ENCODE measurements around the gene FZR1.

The FZR1 gene

GRCh38 chr19:3479834-3480215 is 26.3 kb upstream of the FZR1 start:
- no peak overlapping the region for H3K4me3 ChIP-seq (ENCODE audit: insufficient read depth, low read length, poor library complexity, severe bottlenecking)
- H3K79me2 ChIP-seq (ENCODE audit: insufficient read depth, low read length), result no peaks in the 10 kb centered on the region
- no peaks in the 10 kb centered on the region for H4K20me1 ChIP-seq (ENCODE audit: low read depth, low read length)
- H3K36me3 ChIP-seq (ENCODE audit: low read length), result no peaks in the 10 kb centered on the region
- H2AFZ ChIP-seq (ENCODE audit: low read depth, low read length, severe bottlenecking), result no peak overlapping the region
- TF ChIP-seq CTCF (IDR thresholded peaks at IDR 0.05; ENCODE audit: insufficient read depth, low read length, poor library complexity, severe bottlenecking) (no peak), EZH2phosphoT487 (conservative IDR thresholded peaks at IDR 0.05; ENCODE audit: low read length) (no peak)
- peaks cover 12% of the 10 kb centered on the region for H3F3A ChIP-seq (ENCODE audit: insufficient read depth)
- H3K9ac ChIP-seq (ENCODE audit: low read length), result no peak overlapping the region
- H3K27me3 ChIP-seq (ENCODE audit: low read length), result no peaks in the 10 kb centered on the region
- no peaks in the 10 kb centered on the region for H3K9me3 ChIP-seq (ENCODE audit: insufficient read depth, low read length)
- H3K4me2 ChIP-seq (ENCODE audit: low read depth, low read length, poor library complexity, severe bottlenecking), result no peak overlapping the region
- H3K9me2 ChIP-seq (replicated peaks; ENCODE audit: insufficient read depth, low read length), result no peaks in the 10 kb centered on the region
- no peak overlapping the region for H3K27ac ChIP-seq (ENCODE audit: low read depth, low read length)

DNA sequence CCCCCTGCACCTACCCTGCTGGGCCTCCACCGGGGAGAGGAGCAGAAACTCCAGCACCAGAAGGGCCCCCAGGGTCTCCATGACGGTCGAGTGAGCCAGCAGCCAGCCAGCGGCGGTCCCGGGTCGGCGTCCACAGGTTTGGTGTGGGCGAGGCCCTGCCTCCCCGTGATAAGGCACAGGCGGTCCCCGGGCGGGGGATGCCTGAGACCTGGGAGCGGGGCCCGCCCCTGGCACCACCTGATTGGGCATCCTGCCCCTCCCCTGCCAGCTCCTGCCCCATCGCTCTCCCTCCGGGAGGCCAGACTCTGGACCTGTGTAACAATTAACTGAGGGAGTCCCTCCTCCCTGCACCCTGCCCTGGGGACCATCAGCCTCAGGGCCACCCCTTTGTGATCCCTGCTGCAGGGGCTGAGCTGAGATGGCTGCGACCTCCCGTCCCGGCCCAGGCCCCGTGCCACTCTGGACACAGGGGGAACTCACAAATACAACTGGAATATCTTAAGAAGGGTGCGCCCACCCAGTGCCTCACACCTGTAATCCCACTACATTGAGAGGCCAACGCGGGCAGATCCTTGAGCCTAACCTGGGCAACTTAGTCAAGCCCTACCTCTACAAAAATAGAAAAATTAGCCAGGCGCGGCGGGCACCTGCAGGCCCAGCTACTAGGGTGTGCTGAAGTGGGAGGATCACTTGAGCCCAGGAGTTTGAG is 25.6 kb upstream of the FZR1 start, which contains the start of gene SMIM24:
Gene SMIM24 (minus strand): TSS at position 143 of the 709 bp plus-strand sequence. CDS start 62 bp downstream, at position 81.
- no peaks in the 10 kb centered on the region for H3K27me3 ChIP-seq (ENCODE audit: low read length)
- TF ChIP-seq EZH2phosphoT487 (conservative IDR thresholded peaks at IDR 0.05; ENCODE audit: low read length), result no peak
- TF ChIP-seq CTCF (IDR thresholded peaks at IDR 0.05; ENCODE audit: insufficient read depth, low read length, poor library complexity, severe bottlenecking), result no peak
- H3K9me3 ChIP-seq (ENCODE audit: insufficient read depth, low read length), result no peaks in the 10 kb centered on the region
- no peak within 1 kb of the TSS for H3K4me3 ChIP-seq (ENCODE audit: insufficient read depth, low read length, poor library complexity, severe bottlenecking)
- H3K36me3 ChIP-seq (ENCODE audit: low read length), result no peaks in the 10 kb centered on the region
- peaks cover 12% of the 10 kb centered on the region for H3F3A ChIP-seq (ENCODE audit: insufficient read depth)
- H3K27ac ChIP-seq (ENCODE audit: low read depth, low read length), result peak within 1 kb of the TSS; percentile 68
- no peaks in the 10 kb centered on the region for H4K20me1 ChIP-seq (ENCODE audit: low read depth, low read length)
- H3K9me2 ChIP-seq (replicated peaks; ENCODE audit: insufficient read depth, low read length), result no peaks in the 10 kb centered on the region
- no peaks in the 10 kb centered on the region for H3K79me2 ChIP-seq (ENCODE audit: insufficient read depth, low read length)
- H3K9ac ChIP-seq (ENCODE audit: low read length), result peak within 1 kb of the TSS; percentile 30; the same call in 1 of the 2 replicates
- H3K4me2 ChIP-seq (ENCODE audit: low read depth, low read length, poor library complexity, severe bottlenecking), result peak within 1 kb of the TSS; percentile 25
- no peak within 1 kb of the TSS for H2AFZ ChIP-seq (ENCODE audit: low read depth, low read length, severe bottlenecking)

DNA sequence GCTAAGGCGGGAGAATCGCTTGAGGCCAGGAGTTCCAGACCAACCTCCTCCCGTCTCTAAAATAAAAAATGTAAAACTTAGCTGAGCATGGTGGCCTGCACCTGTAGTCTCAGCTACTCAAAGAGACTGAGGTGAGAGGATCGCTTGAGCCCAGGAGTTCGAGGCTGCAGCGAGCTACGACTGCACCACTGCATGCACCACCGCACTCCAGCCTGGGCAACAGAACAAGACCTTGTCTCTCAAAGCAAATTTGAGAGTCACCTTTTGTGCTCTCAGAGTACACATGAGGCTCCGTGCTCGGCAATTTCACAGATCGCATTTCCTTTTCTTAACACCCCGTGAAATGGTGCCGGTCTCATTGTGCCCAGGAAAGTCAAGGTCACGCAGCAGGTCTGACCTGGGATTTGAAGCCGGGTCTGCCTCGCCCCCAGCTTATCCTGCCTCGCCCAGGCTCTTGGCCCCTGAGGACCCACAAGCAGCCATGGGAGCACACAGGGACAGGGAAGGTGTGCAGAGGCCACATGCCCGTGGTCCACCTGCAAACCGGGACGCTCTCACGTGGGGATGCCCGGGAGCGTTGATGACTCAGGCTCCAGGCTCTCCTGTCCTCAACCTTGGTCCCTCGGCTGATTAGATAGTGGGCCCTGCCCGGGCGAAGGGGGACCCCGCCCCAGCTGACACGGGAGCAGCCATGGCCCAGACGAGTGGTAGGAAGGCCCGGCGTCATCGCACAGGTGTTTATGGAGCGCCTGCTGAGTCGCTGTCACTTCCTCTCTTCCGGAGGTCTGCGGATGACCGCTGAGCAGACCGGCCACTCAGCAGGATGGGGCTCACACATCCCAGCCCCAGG is 24.6 kb upstream of the FZR1 start:
- H3K4me3 ChIP-seq (ENCODE audit: insufficient read depth, low read length, poor library complexity, severe bottlenecking), result no peak overlapping the region
- H3K9ac ChIP-seq (ENCODE audit: low read length), result peak overlapping the region; percentile 30; the same call in 1 of the 2 replicates
- H3K9me3 ChIP-seq (ENCODE audit: insufficient read depth, low read length), result no peaks in the 10 kb centered on the region
- peaks cover 12% of the 10 kb centered on the region for H3F3A ChIP-seq (ENCODE audit: insufficient read depth)
- peak overlapping the region; percentile 25 for H3K4me2 ChIP-seq (ENCODE audit: low read depth, low read length, poor library complexity, severe bottlenecking)
- H4K20me1 ChIP-seq (ENCODE audit: low read depth, low read length), result no peaks in the 10 kb centered on the region
- H2AFZ ChIP-seq (ENCODE audit: low read depth, low read length, severe bottlenecking), result no peak overlapping the region
- H3K27ac ChIP-seq (ENCODE audit: low read depth, low read length), result peak overlapping the region; percentile 68
- H3K27me3 ChIP-seq (ENCODE audit: low read length), result no peaks in the 10 kb centered on the region
- TF ChIP-seq EZH2phosphoT487 (conservative IDR thresholded peaks at IDR 0.05; ENCODE audit: low read length) (no peak), CTCF (IDR thresholded peaks at IDR 0.05; ENCODE audit: insufficient read depth, low read length, poor library complexity, severe bottlenecking) (no peak)
- H3K79me2 ChIP-seq (ENCODE audit: insufficient read depth, low read length), result no peaks in the 10 kb centered on the region
- no peaks in the 10 kb centered on the region for H3K36me3 ChIP-seq (ENCODE audit: low read length)
- no peaks in the 10 kb centered on the region for H3K9me2 ChIP-seq (replicated peaks; ENCODE audit: insufficient read depth, low read length)
